Activated CD4-positive, alpha-beta T cell treated with anti-CD3 and anti-CD28 coated beads, Interleukin-2, amount 10 ng/mL, durations not matched to agents 24 days and 14 days (primary cell): ENCODE results near the gene YTHDF2. TPM values are rescaled to one million over a fixed set of nuclear protein-coding genes. Genes with fewer than 3 reads are reported as not detected.

Experiments used
- DNase-seq: peaks from one replicate; pipeline ENCODE4 v3.0.0; 2022
- H3K27ac Mint-ChIP-seq: one replicate; pipeline ENCODE4 v1.8.0; 2022; ENCODE audit warnings: mild to moderate bottlenecking, mixed read lengths
- H3K27me3 Mint-ChIP-seq: one replicate; pipeline ENCODE4 v1.8.0; 2022; ENCODE audit warnings: mixed read lengths
- H3K36me3 Mint-ChIP-seq: one replicate; pipeline ENCODE4 v1.8.0; 2022; ENCODE audit warnings: low read depth, mild to moderate bottlenecking, mixed read lengths
- H3K4me1 Mint-ChIP-seq: one replicate; pipeline ENCODE4 v1.8.0; 2021; ENCODE audit warnings: mixed read lengths
- H3K4me3 Mint-ChIP-seq: one replicate; pipeline ENCODE4 v1.8.0; 2022; ENCODE audit warnings: mild to moderate bottlenecking, moderate library complexity, mixed read lengths
- H3K9me3 Mint-ChIP-seq: one replicate; pipeline ENCODE4 v1.8.0; 2021; ENCODE audit warnings: mixed read lengths
- intact Hi-C: fragments of 100-400 bp; cut with micrococcal nuclease; formaldehyde crosslinking; loops from one replicate; pipeline ENCODE4 v1.15.1; 2023
- total RNA-seq: library from RNA; stranded (reverse); gene quantifications from 2 replicates; pipeline ENCODE4 v1.2.3, GENCODE V29; 2022

Gene YTHDF2
- total RNA-seq, 1 donor from 2014 or later, result 92.6 TPM

DNA sequence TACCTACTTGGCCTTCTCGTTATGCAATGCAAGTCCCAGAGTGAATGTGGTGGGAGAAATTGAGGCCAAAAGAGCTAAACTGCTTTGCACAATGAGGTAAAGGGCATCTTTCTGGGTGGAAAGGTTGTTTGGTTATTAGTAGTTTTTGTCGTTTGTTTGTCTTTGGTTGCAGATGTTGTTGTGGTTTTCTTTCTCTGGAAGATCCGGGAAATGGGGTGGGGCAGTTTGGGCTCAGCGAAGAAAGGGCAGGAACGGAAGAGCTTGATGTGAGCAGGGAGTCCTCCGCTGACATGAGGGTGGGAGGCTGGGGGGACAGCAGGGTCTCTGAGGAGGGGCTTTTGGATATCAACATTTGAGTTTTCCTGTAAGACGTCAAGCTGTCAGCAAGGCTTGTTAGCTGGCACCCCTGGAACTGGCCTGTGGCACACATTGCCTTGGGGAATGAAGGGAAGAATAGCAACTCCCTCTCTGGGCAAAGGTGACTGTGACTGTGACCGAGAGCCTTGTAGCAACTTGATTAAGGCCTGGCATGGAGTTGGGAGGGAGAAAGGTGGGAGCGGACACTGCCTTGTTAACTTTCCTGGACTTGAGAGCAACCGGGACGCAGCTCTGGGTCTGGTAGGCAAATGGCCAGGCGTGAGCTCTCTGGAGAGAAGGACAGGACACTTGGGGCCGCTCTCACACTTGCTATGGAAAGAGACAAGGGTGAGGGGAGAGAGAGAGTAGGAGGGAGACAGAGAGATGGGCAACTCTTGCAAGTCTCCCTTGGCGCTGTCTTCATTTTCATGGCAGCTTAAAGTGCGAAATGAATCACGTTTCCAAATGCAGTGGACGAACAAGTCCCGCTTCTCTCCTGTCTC lies 59.8 kb downstream of the YTHDF2 start:
- Mint-ChIP-seq H3K4me3 (no peak overlapping the region), H3K4me1 (peaks cover 4% of the 10 kb centered on the region), H3K27me3 (peaks cover 22% of the 10 kb centered on the region), H3K36me3 (no peaks in the 10 kb centered on the region), H3K27ac (no peak overlapping the region), H3K9me3 (no peaks in the 10 kb centered on the region)
- no peak for DNase-seq
- intact Hi-C loops, result no loop called here

DNA sequence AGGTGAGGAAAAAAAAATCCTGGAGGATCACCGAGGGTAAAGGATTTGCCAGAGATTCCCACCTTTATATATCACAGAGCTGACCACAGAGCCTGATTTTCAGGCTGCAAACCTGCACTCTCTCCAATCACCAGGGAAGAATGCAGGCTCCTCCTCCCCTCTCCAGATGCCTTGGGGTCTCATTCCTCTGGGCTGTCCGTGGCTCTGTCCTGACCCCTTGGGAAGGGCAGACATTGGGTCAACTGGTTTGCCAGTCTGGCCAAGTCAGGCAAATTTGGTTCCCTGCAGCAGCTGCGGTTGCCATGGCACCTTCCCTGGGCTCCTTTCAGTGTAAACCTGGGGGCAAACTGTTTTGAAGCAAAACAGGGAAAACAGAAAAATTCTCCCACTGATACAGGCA lies 63.6 kb downstream of the YTHDF2 start:
- Mint-ChIP-seq H3K4me3 (no peak overlapping the region), H3K36me3 (no peaks in the 10 kb centered on the region), H3K4me1 (peaks cover 4% of the 10 kb centered on the region), H3K9me3 (no peaks in the 10 kb centered on the region), H3K27me3 (peaks cover 14% of the 10 kb centered on the region), H3K27ac (no peak overlapping the region)
- no peak for DNase-seq
- intact Hi-C loops, result no loop called here

DNA sequence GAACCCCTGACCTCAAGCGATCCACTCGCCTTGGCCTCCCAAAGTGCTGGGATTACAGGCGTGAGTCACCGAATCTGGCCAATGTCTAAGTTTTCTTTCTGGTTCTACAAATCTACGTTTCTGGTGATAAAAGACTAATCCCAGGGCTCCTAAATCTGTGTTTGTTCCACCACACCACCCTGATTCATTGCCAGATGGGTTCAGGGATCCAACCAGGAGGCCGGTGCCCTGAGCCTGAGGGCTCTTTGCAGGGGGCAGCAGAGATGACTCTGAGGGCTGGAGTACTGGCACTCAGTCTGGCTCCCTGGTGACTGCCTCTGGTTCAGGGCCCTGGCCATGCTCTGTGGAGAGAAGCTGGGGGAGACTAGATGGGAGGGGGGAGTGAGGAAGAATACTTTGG lies 64.7 kb downstream of the YTHDF2 start:
- intact Hi-C loops, result no loop called here
- H3K27ac Mint-ChIP-seq, result no peak overlapping the region
- peaks cover 2% of the 10 kb centered on the region for H3K4me1 Mint-ChIP-seq
- no peaks in the 10 kb centered on the region for H3K36me3 Mint-ChIP-seq
- no peak overlapping the region for H3K4me3 Mint-ChIP-seq
- peaks cover 18% of the 10 kb centered on the region for H3K27me3 Mint-ChIP-seq
- no peaks in the 10 kb centered on the region for H3K9me3 Mint-ChIP-seq
- DNase-seq, result no peak

DNA sequence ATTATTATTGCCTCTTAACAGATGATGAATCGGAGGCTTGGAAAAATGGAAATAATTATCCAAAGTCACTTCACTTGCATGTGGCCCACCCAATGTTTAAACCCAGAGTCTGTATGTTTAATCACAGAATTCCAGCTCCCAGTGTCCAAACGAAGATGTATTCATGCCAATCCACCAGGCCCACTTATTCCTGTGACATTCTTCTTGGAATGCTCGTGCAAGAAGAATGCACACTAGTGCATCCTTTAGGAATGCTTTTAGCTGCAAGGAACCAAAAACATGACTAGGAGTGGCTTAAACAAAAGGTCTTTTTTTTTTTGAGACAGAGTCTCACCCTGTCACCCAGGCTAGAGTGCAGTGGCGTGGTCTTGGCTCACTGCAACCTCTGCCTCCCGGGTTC lies 66.3 kb downstream of the YTHDF2 start:
- Mint-ChIP-seq H3K27ac (no peak overlapping the region), H3K4me1 (peaks cover 2% of the 10 kb centered on the region), H3K9me3 (no peaks in the 10 kb centered on the region), H3K4me3 (no peak overlapping the region), H3K36me3 (no peaks in the 10 kb centered on the region), H3K27me3 (peaks cover 17% of the 10 kb centered on the region)
- intact Hi-C loops, result no loop called here
- DNase-seq, result no peak

DNA sequence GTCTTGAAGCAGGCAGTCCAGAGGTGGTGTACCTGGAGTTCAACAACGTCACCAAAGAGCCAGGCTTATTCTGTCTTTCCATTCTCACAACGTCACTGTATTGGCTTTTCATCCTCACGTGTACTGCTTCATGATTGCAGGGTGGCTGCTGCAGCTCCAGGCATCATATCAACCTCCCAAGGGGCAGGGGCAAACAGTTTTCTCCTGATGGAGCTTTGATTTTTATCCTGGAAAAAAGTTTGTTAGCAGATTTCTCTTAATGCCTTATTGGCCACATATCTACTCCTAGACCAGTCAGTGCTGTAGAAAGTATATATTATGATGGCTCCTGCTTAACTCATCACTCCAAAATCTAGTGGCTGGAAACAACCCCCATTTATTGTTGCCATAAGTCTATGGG lies 66.9 kb downstream of the YTHDF2 start:
- no peaks in the 10 kb centered on the region for H3K9me3 Mint-ChIP-seq

DNA sequence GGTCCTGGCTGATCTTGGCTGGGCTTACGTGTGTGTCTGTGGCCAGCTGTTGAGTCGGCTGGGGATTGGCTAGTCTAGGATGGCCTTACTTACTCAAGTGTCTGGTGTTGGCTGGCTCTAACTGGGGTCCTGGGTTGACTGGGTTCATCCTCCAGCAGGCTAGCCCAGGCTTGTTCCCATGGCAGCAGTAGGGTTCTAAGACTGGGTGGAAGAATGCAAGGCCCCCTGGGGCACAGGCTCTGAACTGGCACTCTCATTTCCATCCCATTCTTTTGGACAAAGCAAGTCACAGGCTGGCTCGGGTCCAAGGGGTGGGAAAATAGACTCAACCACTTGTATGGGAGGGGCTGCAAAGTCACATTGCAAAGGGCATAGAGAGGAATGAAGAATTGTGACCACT lies 67.3 kb downstream of the YTHDF2 start:
- intact Hi-C loops, result no loop called here
- no peaks in the 10 kb centered on the region for H3K36me3 Mint-ChIP-seq
- H3K4me1 Mint-ChIP-seq, result no peaks in the 10 kb centered on the region
- peaks cover 12% of the 10 kb centered on the region for H3K27me3 Mint-ChIP-seq
- no peak overlapping the region for H3K4me3 Mint-ChIP-seq
- H3K9me3 Mint-ChIP-seq, result no peaks in the 10 kb centered on the region
- no peak for DNase-seq
- H3K27ac Mint-ChIP-seq, result no peak overlapping the region

More for the DNA sequence above, 66.9 kb downstream of the YTHDF2 start:
- no peaks in the 10 kb centered on the region for H3K36me3 Mint-ChIP-seq
- H3K27me3 Mint-ChIP-seq, result peaks cover 15% of the 10 kb centered on the region
- peaks cover under 1% of the 10 kb centered on the region for H3K4me1 Mint-ChIP-seq
- intact Hi-C loops, result no loop called here
- DNase-seq, result no peak
- no peak overlapping the region for H3K4me3 Mint-ChIP-seq
- no peak overlapping the region for H3K27ac Mint-ChIP-seq

DNA sequence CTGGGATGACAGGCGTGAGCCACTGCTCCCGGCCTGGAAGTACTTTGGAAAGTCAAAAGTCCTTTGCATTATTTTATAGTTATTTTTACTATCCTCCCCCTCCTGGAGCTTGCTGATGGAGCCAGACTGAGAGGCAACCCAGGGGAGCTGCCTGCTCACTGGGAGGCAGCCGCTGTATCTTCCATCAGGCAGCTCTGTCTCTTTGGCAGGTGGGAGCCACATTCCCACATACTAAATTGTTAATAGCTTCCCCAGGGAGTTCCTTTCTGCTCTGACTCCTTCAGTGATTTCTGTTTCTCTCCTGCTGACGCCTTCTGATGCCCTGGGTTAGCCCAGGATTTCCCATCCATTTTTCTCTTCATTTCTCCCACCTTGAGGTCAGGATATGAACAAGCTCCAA lies 70.3 kb downstream of the YTHDF2 start:
- Mint-ChIP-seq H3K27ac (no peak overlapping the region), H3K36me3 (no peaks in the 10 kb centered on the region), H3K4me1 (no peaks in the 10 kb centered on the region), H3K9me3 (no peaks in the 10 kb centered on the region), H3K4me3 (no peak overlapping the region), H3K27me3 (peaks cover 32% of the 10 kb centered on the region)
- no peak for DNase-seq
- intact Hi-C loops, result no loop called here

DNA sequence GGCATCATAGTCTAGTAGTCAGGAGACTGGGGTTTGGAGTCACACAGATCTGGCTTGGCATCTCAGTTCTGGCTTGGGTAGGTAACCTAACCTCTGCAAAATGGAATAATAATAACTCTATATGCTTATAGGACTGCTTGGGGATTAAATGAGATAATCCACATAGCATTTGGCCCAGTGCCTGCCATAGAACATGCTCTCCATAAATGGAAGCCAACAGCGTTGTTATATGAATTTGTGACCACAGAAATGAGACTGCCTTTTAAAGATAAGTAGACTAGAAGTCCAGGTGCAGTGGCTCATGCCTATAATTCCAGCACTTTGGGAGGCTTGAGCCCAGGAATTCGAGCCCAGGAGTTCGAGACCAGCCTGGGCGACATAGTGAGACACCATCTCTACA lies 71.2 kb downstream of the YTHDF2 start:
- Mint-ChIP-seq H3K27ac (no peak overlapping the region), H3K9me3 (no peaks in the 10 kb centered on the region), H3K36me3 (no peaks in the 10 kb centered on the region), H3K4me1 (no peaks in the 10 kb centered on the region), H3K4me3 (no peak overlapping the region), H3K27me3 (peaks cover 36% of the 10 kb centered on the region)
- DNase-seq, result no peak
- intact Hi-C loops, result no loop called here

DNA sequence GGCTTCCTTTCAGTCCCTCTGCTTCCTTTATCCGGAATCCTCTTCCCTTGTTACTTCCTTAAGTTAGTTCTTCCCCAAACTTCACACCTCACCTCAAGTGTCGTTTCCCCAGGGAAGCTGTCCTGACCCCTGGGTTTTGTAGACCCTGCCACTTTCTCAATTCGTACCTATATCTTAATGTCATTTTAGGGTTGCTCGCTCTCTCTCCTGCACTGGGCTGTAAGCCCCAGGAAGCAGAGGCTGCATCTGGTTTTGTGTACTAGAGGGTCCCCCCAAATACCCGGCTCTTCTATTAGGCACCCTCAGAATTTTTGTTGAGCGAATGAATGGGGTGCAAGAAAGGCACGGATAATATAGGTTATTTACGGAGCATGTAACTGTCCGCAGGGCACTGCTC lies 74.6 kb downstream of the YTHDF2 start:
- Mint-ChIP-seq H3K27me3 (peaks cover 52% of the 10 kb centered on the region), H3K36me3 (no peaks in the 10 kb centered on the region), H3K4me1 (peaks cover 2% of the 10 kb centered on the region), H3K27ac (no peak overlapping the region), H3K9me3 (no peaks in the 10 kb centered on the region), H3K4me3 (no peak overlapping the region)
- intact Hi-C loops, result no loop called here
- no peak for DNase-seq

DNA sequence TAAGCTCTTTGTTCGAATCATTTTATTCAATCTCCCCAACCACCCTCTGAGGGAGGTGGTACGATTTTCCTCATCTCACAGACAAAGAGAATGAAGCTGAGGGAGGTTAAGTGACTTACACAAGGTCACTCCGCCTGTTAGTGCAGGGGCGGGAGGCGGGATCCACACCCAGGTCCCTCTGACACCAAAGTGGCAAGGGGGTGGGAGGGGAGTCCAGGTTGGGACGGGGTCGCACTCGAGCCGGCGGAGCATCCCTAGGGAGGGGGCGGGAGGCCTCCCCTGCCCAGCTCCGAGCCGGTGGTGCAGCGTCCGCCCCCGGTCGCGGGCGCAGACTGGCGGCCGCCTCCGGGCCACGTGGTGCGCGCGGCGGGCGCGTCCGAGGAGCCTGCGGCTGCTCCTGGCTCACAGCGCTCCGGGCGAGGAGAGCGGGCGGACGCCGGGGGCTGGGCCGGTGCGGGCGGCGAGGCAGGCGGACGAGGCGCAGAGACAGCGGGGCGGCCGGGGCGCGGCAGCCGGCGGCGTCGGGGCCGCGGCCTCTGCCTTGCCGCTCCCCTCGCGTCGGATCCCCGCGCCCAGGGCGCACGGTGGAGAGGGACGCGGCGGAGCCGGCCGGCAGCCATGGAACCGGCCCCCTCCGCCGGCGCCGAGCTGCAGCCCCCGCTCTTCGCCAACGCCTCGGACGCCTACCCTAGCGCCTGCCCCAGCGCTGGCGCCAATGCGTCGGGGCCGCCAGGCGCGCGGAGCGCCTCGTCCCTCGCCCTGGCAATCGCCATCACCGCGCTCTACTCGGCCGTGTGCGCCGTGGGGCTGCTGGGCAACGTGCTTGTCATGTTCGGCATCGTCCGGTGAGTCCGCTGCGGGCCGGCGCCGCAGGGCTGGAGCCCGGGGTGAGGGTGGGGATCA lies 75.3 kb downstream of the YTHDF2 start, which contains the start of gene OPRD1:
OPRD1 (plus strand) TSS at position 405 of the 903 bp plus-strand sequence; CDS start at position 619, 214 bp downstream.
- H3K9me3 Mint-ChIP-seq, result no peaks in the 10 kb centered on the region

DNA sequence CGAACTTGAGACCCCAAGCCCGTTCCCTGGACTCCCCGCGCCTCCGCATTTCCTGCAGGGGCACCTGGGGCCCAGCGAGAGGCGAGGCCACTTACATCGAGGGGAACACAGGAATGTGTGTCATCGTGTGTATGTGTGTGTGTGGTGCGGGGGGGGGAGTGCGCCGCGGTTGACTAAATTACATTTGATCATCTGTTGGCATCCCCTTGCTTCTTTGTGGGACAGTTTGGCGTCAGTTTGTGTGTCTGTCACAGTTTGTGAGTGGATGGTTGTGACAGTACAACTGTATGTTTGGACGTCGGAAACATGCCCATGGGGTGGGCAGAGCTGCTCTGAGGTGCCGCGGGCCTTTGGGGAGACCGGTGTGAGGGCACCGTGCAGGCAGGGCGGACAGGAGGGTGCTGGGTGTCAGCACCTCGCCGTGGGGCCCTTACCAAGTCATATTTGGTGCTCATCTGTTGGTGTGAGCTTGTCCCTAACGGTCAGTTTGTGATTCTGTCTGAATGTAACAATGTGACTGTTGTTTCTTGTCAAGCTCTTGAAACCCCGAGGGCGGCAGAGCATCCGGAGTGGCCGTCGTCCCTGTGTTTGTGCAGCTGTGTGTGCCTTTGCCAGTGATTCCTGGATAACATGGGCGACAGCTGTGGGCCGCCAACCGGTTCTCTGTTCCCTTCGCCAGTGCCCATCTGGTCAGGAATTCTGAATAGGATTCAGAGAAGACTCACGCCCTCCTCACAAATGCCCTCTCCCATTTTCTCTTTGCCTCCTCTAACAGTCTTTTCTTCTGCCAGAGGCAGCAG lies 76.1 kb downstream of the YTHDF2 start:
- Mint-ChIP-seq H3K27ac (no peak overlapping the region), H3K9me3 (no peaks in the 10 kb centered on the region), H3K4me3 (no peak overlapping the region), H3K27me3 (peaks cover 52% of the 10 kb centered on the region), H3K36me3 (no peaks in the 10 kb centered on the region), H3K4me1 (peaks cover 2% of the 10 kb centered on the region)
- no peak for DNase-seq
- intact Hi-C loops, result no loop called here

More for the DNA sequence above, 75.3 kb downstream of the YTHDF2 start, which contains the start of gene OPRD1:
- Mint-ChIP-seq H3K27ac (no peak within 1 kb of the TSS), H3K4me1 (peaks cover 2% of the 10 kb centered on the region), H3K4me3 (no peak within 1 kb of the TSS), H3K27me3 (peaks cover 50% of the 10 kb centered on the region), H3K36me3 (no peaks in the 10 kb centered on the region)
- intact Hi-C loops, result no loop called here
- DNase-seq, result no peak

DNA sequence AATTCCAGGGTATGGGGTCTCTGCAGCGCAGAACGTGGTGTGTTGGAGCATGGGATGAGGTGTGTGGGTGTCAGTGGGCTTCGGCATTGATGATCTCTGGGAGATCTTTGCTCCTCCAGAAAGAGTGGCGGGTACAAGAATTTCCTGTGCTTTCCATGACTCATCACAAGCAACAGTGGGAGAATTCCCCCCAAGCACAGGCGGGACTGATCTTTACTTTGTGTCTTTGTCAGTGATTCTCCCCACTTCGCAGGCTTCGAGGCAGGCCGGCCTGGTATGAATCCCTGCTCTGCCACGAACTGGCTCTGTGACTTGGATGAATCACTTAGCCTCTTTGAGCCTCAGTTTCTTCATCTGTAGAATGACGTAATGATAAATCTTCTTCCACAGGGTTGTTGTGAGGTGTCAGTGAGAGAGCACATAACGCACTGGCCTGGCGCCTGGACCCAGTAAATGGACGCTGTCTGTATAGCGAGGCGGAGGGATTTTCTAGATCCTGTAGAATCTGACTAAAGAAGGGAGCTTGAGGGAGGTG lies 77.3 kb downstream of the YTHDF2 start:
- Mint-ChIP-seq H3K36me3 (no peaks in the 10 kb centered on the region), H3K27me3 (peaks cover 55% of the 10 kb centered on the region), H3K9me3 (no peaks in the 10 kb centered on the region), H3K27ac (no peak overlapping the region), H3K4me1 (peaks cover 2% of the 10 kb centered on the region), H3K4me3 (no peak overlapping the region)
- intact Hi-C loops, result no loop called here
- DNase-seq, result no peak

DNA sequence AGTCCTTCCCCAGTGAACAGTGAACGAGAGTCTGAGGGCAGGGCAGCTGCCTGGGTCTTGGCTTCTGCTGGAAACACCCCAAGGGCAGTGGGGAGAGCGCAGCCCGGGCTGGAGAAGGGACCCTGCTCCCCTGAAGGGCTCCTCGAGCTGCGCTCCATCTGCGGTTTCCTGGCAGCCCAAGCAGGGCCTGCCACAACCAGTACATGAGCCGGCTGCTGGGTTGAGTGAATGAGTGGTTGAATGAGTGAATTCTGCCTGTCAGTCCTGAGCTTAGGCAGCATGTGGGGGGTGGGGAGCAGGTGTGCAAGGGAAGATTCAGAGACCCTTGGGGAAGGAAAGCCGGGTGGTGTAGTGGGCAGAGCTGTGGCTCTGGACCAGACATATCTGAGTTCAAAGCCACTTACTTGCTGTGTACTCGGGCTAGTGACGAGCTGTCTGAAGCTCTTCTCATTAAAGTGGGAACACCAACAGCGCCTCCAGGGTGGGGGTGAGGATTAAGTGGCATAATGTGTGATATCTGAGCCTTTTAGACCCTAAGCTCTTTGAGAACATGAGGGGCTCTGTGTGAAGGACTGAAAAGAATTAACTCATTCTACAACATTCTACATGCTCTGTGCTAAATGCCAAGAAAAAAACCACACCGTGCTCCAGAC lies 78.9 kb downstream of the YTHDF2 start:
- Mint-ChIP-seq H3K36me3 (no peaks in the 10 kb centered on the region), H3K9me3 (no peaks in the 10 kb centered on the region), H3K27me3 (peaks cover 46% of the 10 kb centered on the region), H3K4me1 (peaks cover 2% of the 10 kb centered on the region), H3K4me3 (no peak overlapping the region), H3K27ac (no peak overlapping the region)
- DNase-seq, result peak; percentile 65
- intact Hi-C loops, result no loop called here
